SK-N-SH treated with all-trans-retinoic acid at 6 μM for 48 hours (cell line): ENCODE data around the gene KIAA1755.

Source experiments
- CSRNP3 ChIP-seq: fragments of 250-450 bp; sonication (Bioruptor Pico); IDR thresholded peaks from 2 replicates; pipeline ENCODE4 v1.5.1; 2021; ENCODE audit warnings: mild to moderate bottlenecking, moderate library complexity
- ISL1 ChIP-seq: fragments of 250-450 bp; sonication (Bioruptor Pico); IDR thresholded peaks from 2 replicates; pipeline ENCODE4 v2.1.2; 2022; ENCODE audit warnings: mild to moderate bottlenecking, moderate library complexity
- OSR1 ChIP-seq: fragments of 250-450 bp; sonication (Bioruptor Pico); IDR thresholded peaks from 2 replicates; pipeline ENCODE4 v1.8.0; 2022; ENCODE audit warnings: moderate library complexity, mild to moderate bottlenecking, inconsistent platforms
- PATZ1 ChIP-seq: fragments of 250-450 bp; sonication (Bioruptor Pico); IDR thresholded peaks from 2 replicates; pipeline ENCODE4 v1.8.0; 2020; ENCODE audit warnings: mild to moderate bottlenecking, moderate library complexity, borderline replicate concordance
- RARB ChIP-seq: fragments of 250-450 bp; sonication (Bioruptor Pico); IDR thresholded peaks from 2 replicates; pipeline ENCODE4 v1.8.0; 2021; ENCODE audit warnings: mild to moderate bottlenecking, moderate library complexity
- SNAI2 ChIP-seq: fragments of 250-450 bp; sonication (Bioruptor Pico); IDR thresholded peaks from 2 replicates; pipeline ENCODE4 v1.5.0; 2020; ENCODE audit warnings: mild to moderate bottlenecking, moderate library complexity
- TCF4 ChIP-seq: fragments of 250-450 bp; sonication (Bioruptor Pico); IDR thresholded peaks from 2 replicates; pipeline ENCODE4 v1.8.0; 2021; ENCODE audit warnings: mild to moderate bottlenecking, moderate library complexity, borderline replicate concordance
- ZFP3 ChIP-seq: fragments of 250-450 bp; sonication (Bioruptor Pico); IDR thresholded peaks from 2 replicates; pipeline ENCODE4 v1.5.0; 2020; ENCODE audit warnings: mild to moderate bottlenecking, moderate library complexity
- ZFP30 ChIP-seq: fragments of 450-650 bp; formaldehyde crosslinking; IDR thresholded peaks from 2 replicates; pipeline ENCODE4 v1.5.0; 2022; ENCODE audit warnings: mild to moderate bottlenecking, moderate library complexity
- ZNF565 ChIP-seq: fragments of 450-650 bp; formaldehyde crosslinking; conservative IDR thresholded peaks from 2 replicates; pipeline ENCODE4 v1.5.0; 2020; ENCODE audit warnings: low read depth, mild to moderate bottlenecking, moderate library complexity

GRCh38 chr20:38175304-38176180 is 85.0 kb downstream of the KIAA1755 start:
- TF ChIP-seq SNAI2 (CRISPR knock-in tag) = no peak
- TF ChIP-seq ISL1 (CRISPR knock-in tag) = no peak
- no peak for TF ChIP-seq ZFP3
- no peak for TF ChIP-seq PATZ1 (CRISPR knock-in tag)
- no peak for TF ChIP-seq TCF4
- no peak for TF ChIP-seq OSR1
- no peak for TF ChIP-seq ZFP30 (CRISPR knock-in tag)
- no peak for TF ChIP-seq ZNF565 (CRISPR knock-in tag)
- TF ChIP-seq CSRNP3 = no peak
- TF ChIP-seq RARB (CRISPR knock-in tag) = no peak
